HepG2 (cell line): ENCODE measurements around the gene BTG4. TPM values are rescaled to one million over a fixed set of nuclear protein-coding genes. Genes with fewer than 3 reads are reported as not detected.

Experiments used
- ATAC-seq: fragments of 200-7000 bp; cut with Tn5 transposase; 3 replicates; pipeline ENCODE4 v1.9.1; 2020; ENCODE audit warnings: mild to moderate bottlenecking, moderate library complexity
- BruUV-seq: library from RNA; stranded (reverse); fragments of 400-500 nt; replicated peaks from 2 replicates; lab custom pipeline; 2021; lab: Mats Ljungman, UMichigan
- CTCF ChIA-PET: fragments of 300-600 bp; formaldehyde crosslinking; extraction: SDS; loops from one replicate; lab custom pipeline; 2021; ENCODE audit warnings: low total read pairs, inconsistent platforms, low intra/inter-chr PET ratio; lab: Yijun Ruan, JAX
- POLR2A ChIA-PET: fragments of 350-600 bp; sonication (Branson Sonifier 250); formaldehyde crosslinking; loops from one replicate; lab custom pipeline; 2020; ENCODE audit warnings: antibody characterized with exemption, inconsistent platforms; lab: Yijun Ruan, JAX
- DNase-seq: peaks from one replicate; pipeline ENCODE4 v3.0.0-alpha.2; 2015; ENCODE audit warnings: low spot score
- FAIRE-seq: peaks from 3 replicates; lab custom pipeline; 2011; peaks lifted over from hg19 to GRCh38; lab: Jason Lieb, UNC
- H2AFZ ChIP-seq: one replicate; pipeline ENCODE4 v1.6.1; 2011; ENCODE audit warnings: low read length, inconsistent platforms
- H3K27ac ChIP-seq: fragments of 300-600 bp; 3 replicates; pipeline ENCODE4 v1.8.0; 2011; ENCODE audit warnings: mixed run types, mild to moderate bottlenecking, mixed read lengths, low read length, inconsistent platforms; ENCODE audit not compliant: insufficient read depth; ENCODE audit errors: extremely low read length
- H3K27me3 ChIP-seq, 2 experiments: fragments of 200-600 bp in 1 of 2; 2 replicates in 1 of 2; 3 replicates in 1 of 2; pipeline versions ENCODE4 v1.6.0 to v1.8.0; 2011; ENCODE audit warnings: low read length in 2 of 2, mild to moderate bottlenecking in 2 of 2, moderate library complexity in 2 of 2, inconsistent platforms in 1 of 2; ENCODE audit not compliant: insufficient read depth in 2 of 2, control insufficient read depth in 1 of 2
- H3K36me3 ChIP-seq, 2 experiments: fragments of 200-600 bp in 1 of 2; replicated peaks in 1 of 2; 2 replicates in 1 of 2; 3 replicates in 1 of 2; pipeline versions ENCODE4 v1.5.1 to v1.8.0; 2011; ENCODE audit warnings: low read length in 2 of 2, inconsistent platforms in 1 of 2; ENCODE audit not compliant: insufficient read depth in 2 of 2, control insufficient read depth in 1 of 2
- H3K4me1 ChIP-seq: 2 replicates; pipeline ENCODE4 v1.5.1; 2012; ENCODE audit warnings: low read length, inconsistent platforms; ENCODE audit not compliant: insufficient read depth
- H3K4me2 ChIP-seq: 2 replicates; pipeline ENCODE4 v1.6.0; 2011; ENCODE audit warnings: low read depth, low read length, inconsistent platforms
- H3K4me3 ChIP-seq, 3 experiments: fragments of 200-600 bp in 1 of 3; sonication (generic), shearing (Covaris generic) in 1 of 3; replicated peaks in 1 of 3; 2 replicates each; pipeline ENCODE4 v1.5.1; 2011 to 2016; ENCODE audit warnings: low read length in 3 of 3, inconsistent platforms in 2 of 3, low read depth in 2 of 3, mild to moderate bottlenecking in 2 of 3, control low read depth in 1 of 3, mixed read lengths in 1 of 3; ENCODE audit not compliant: insufficient read depth in 1 of 3
- H3K79me2 ChIP-seq: one replicate; pipeline ENCODE4 v1.6.1; 2011; ENCODE audit warnings: low read length, inconsistent platforms; ENCODE audit not compliant: insufficient read depth
- H3K9ac ChIP-seq: 2 replicates; pipeline ENCODE4 v1.6.0; 2011; ENCODE audit warnings: mild to moderate bottlenecking, low read depth, low read length, inconsistent platforms; ENCODE audit not compliant: insufficient read depth
- H3K9me3 ChIP-seq: 2 replicates; pipeline ENCODE4 v1.5.1; 2012; ENCODE audit warnings: mild to moderate bottlenecking, low read length
- H4K20me1 ChIP-seq: 2 replicates; pipeline ENCODE4 v1.6.0; 2011; ENCODE audit warnings: inconsistent platforms, mild to moderate bottlenecking, low read length, moderate library complexity; ENCODE audit not compliant: insufficient read depth
- CEBPZ ChIP-seq: IDR thresholded peaks from 2 replicates; pipeline ENCODE4 v1.6.1; 2012; ENCODE audit warnings: low read length, improper control_type of control experiment
- DNMT3B ChIP-seq: conservative IDR thresholded peaks from 2 replicates; pipeline ENCODE4 v1.6.1; 2016; ENCODE audit warnings: missing biosample characterization, control low read depth
- FOSL1 ChIP-seq: sonication (generic); formaldehyde crosslinking; IDR thresholded peaks from 2 replicates; pipeline ENCODE4 v1.9.0; 2021; ENCODE audit warnings: missing genetic modification reagents, borderline replicate concordance
- HDAC2 ChIP-seq: sonication (generic); formaldehyde crosslinking; IDR thresholded peaks from 2 replicates; pipeline ENCODE4 v1.4.0; 2020; ENCODE audit warnings: missing genetic modification reagents
- MXI1 ChIP-seq: IDR thresholded peaks from 3 replicates; pipeline ENCODE4 v1.6.1; 2012; ENCODE audit warnings: low read depth, low read length, inconsistent platforms, borderline replicate concordance
- RBM39 ChIP-seq: fragments of 200-400 bp; formaldehyde crosslinking; IDR thresholded peaks from one replicate; pipeline ENCODE4 v1.6.1; 2018; ENCODE audit warnings: antibody characterized with exemption, mild to moderate bottlenecking, low read depth, low read length; ENCODE audit not compliant: poor library complexity, severe bottlenecking
- SALL2 ChIP-seq: sonication (generic); formaldehyde crosslinking; IDR thresholded peaks from 2 replicates; pipeline ENCODE4 v1.8.1; 2023; ENCODE audit warnings: mild to moderate bottlenecking, missing genetic modification reagents, inconsistent platforms
- SETDB1 ChIP-seq: sonication (generic); formaldehyde crosslinking; IDR thresholded peaks from 2 replicates; pipeline ENCODE4 v1.5.1; 2020; ENCODE audit warnings: missing genetic modification reagents, mild to moderate bottlenecking, borderline replicate concordance
- SOX6 ChIP-seq, 2 experiments: fragments of 450-650 bp in 1 of 2; sonication (generic) in 1 of 2; formaldehyde crosslinking in 1 of 2; IDR thresholded peaks; 2 replicates each; pipeline versions ENCODE4 v1.4.0 to v1.6.1; 2017 to 2020; ENCODE audit warnings: antibody characterized with exemption in 1 of 2, mild to moderate bottlenecking in 1 of 2, missing genetic modification reagents in 1 of 2
- WIZ ChIP-seq: sonication (generic); formaldehyde crosslinking; IDR thresholded peaks from 2 replicates; pipeline ENCODE4 v1.5.1; 2020; ENCODE audit warnings: mild to moderate bottlenecking, missing genetic modification reagents
- ZBTB46 ChIP-seq: sonication (generic); formaldehyde crosslinking; IDR thresholded peaks from 2 replicates; pipeline ENCODE4 v1.4.0; 2020; ENCODE audit warnings: mild to moderate bottlenecking, missing genetic modification reagents, borderline replicate concordance
- ZNF329 ChIP-seq: sonication (generic); formaldehyde crosslinking; IDR thresholded peaks from 2 replicates; pipeline ENCODE4 v1.9.0; 2021; ENCODE audit warnings: low read depth, mild to moderate bottlenecking, missing genetic modification reagents
- ZNF567 ChIP-seq: sonication (generic); formaldehyde crosslinking; IDR thresholded peaks from 2 replicates; pipeline ENCODE4 v1.8.1; 2023; ENCODE audit warnings: mild to moderate bottlenecking, missing genetic modification reagents, borderline replicate concordance
- ZNF792 ChIP-seq: IDR thresholded peaks from 2 replicates; pipeline ENCODE4 v1.6.1; 2016
- ZNF841 ChIP-seq: sonication (generic); formaldehyde crosslinking; IDR thresholded peaks from 2 replicates; pipeline ENCODE4 v1.8.1; 2023; ENCODE audit warnings: missing genetic modification reagents, borderline replicate concordance
- ZSCAN29 ChIP-seq: sonication (generic); formaldehyde crosslinking; conservative IDR thresholded peaks from 2 replicates; pipeline ENCODE4 v1.4.0; 2020; ENCODE audit warnings: mild to moderate bottlenecking, missing genetic modification reagents
- WGBS: methylation state at CpG from one replicate; pipeline ENCODE4 v1.1.6; 2017; ENCODE audit warnings: low lambda C conversion rate; 5-methylcytosine and 5-hydroxymethylcytosine counted together
- in situ Hi-C: cut with HindIII; loops from 2 replicates; pipeline ENCODE4 v1.10.0; 2017; ENCODE audit warnings: low pct_unique_long_range_greater_than_20kb; ENCODE audit not compliant: extremely low pct_ligation_motif_present
- intact Hi-C: fragments of 100-400 bp; cut with micrococcal nuclease; formaldehyde crosslinking; loops from one replicate; pipeline ENCODE4 v1.10.0; 2022; ENCODE audit not compliant: unreplicated experiment
- polyA plus RNA-seq, 8 experiments: library from polyadenylated mRNA; depleted of rRNA in 3 of 8; stranded (reverse) in 7 of 8; unstranded in 1 of 8; fragments of >200 nt; fragmentation: Illumina TruSeq in 4 of 8; extraction: Trizol in 4 of 8; gene quantifications; 2 replicates each; pipeline versions ENCODE4 v1.2.1 to v1.2.3, GENCODE V29; 2011 to 2016; ENCODE audit warnings: low read depth in 4 of 8, missing spikeins in 1 of 8, mixed read lengths in 1 of 8; ENCODE audit not compliant: insufficient read depth in 1 of 8
- total RNA-seq, 5 experiments: library from RNA; depleted of rRNA; stranded (reverse); fragments of >200 nt; fragmentation: Illumina TruSeq; extraction: Trizol; gene quantifications; 2 replicates each; pipeline ENCODE4 v1.2.3, GENCODE V29; 2016; ENCODE audit warnings: low read depth in 1 of 5
- TF ChIP-seq, protein P1 (sequence below): IDR thresholded peaks from 2 replicates; pipeline ENCODE4 v1.6.1; 2012; ENCODE audit warnings: low read depth, low read length, improper control_type of control experiment

The BTG4 gene
- total and polyA plus RNA-seq, 2 of the 13 experiments (the other 11 are each of a cell fraction or from before 2014, with no cell fraction given): not detected

GRCh38 chr11:111526501-111526900, 14.3 kb upstream of the BTG4 start:
- no peak overlapping the region for H3K4me2 ChIP-seq

More at GRCh38 chr11:111526501-111526900, 14.3 kb upstream of the BTG4 start:
- intact Hi-C loops: no loop called here
- ChIA-PET CTCF (no interaction called here), POLR2A (no interaction called here)
- DNase-seq (no peak), FAIRE-seq (no peak), ATAC-seq (no peak)
- BruUV-seq: no TSS peak
- Histone ChIP-seq H4K20me1 (no peaks in the 10 kb centered on the region), H3K9ac (no peak overlapping the region), H3K27me3 (peaks cover 0 to 18% of the 10 kb centered on the region in 2 experiments; a peak in 2 of 5 replicates), H3K4me3 (no peak overlapping the region), H3K4me1 (no peaks in the 10 kb centered on the region), H3K36me3 (no peaks in the 10 kb centered on the region), H3K27ac (no peak overlapping the region), H3K79me2 (no peaks in the 10 kb centered on the region), H2AFZ (no peak overlapping the region), H3K9me3 (no peaks in the 10 kb centered on the region)
- TF ChIP-seq DNMT3B (CRISPR knock-in tag) (no peak), FOSL1 (CRISPR knock-in tag) (no peak), CEBPZ (no peak), ZNF792 (CRISPR knock-in tag) (no peak), ZNF329 (CRISPR knock-in tag) (no peak), ZNF567 (no peak), ZBTB46 (CRISPR knock-in tag) (no peak), HDAC2 (CRISPR knock-in tag) (no peak), SOX6 (IDR thresholded peaks at IDR 0.05) (no peak), SOX6 (CRISPR knock-in tag; IDR thresholded peaks at IDR 0.05) (no peak), SETDB1 (CRISPR knock-in tag) (no peak), ZSCAN29 (CRISPR knock-in tag) (no peak), WIZ (CRISPR knock-in tag) (no peak), SALL2 (CRISPR knock-in tag) (no peak), MXI1 (no peak), ZNF841 (CRISPR knock-in tag) (no peak), RBM39 (no peak)
- TF ChIP-seq, protein P1, sequence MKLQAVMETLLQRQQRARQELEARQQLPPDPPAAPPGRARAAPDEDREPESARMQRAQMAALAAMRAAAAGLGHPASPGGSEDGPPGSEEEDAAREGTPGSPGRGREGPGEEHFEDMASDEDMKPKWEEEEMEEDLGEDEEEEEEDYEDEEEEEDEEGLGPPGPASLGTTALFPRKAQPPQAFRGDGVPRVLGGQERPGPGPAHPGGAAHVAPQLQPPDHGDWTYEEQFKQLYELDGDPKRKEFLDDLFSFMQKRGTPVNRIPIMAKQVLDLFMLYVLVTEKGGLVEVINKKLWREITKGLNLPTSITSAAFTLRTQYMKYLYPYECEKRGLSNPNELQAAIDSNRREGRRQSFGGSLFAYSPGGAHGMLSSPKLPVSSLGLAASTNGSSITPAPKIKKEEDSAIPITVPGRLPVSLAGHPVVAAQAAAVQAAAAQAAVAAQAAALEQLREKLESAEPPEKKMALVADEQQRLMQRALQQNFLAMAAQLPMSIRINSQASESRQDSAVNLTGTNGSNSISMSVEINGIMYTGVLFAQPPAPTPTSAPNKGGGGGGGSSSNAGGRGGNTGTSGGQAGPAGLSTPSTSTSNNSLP: no peak
- 11% methylated on average over 1 of the region's 1 CpG for WGBS
- in situ Hi-C loops: no loop called here
